H9 (cell line): ENCODE results near the gene UVSSA. TPM values are rescaled to one million over a fixed set of nuclear protein-coding genes. Genes with fewer than 3 reads are reported as not detected.

Experiments used
- DNase-seq: peaks from one replicate; pipeline ENCODE4 v3.0.0-alpha.2; 2017
- H2AFZ ChIP-seq: one replicate; pipeline ENCODE4 v1.6.1; 2013; ENCODE audit warnings: mild to moderate bottlenecking, low read length, control low read depth, moderate library complexity
- H2AK5ac ChIP-seq: 2 replicates; pipeline ENCODE4 v1.6.1; 2013; ENCODE audit warnings: low read length, control low read depth, mixed read lengths; ENCODE audit not compliant: insufficient read length
- H2BK120ac ChIP-seq: one replicate; pipeline ENCODE4 v1.6.1; 2013; ENCODE audit warnings: low read depth, mild to moderate bottlenecking, low read length, control low read depth, inconsistent platforms; ENCODE audit not compliant: poor library complexity, severe bottlenecking
- H2BK12ac ChIP-seq: 2 replicates; pipeline ENCODE4 v1.6.1; 2013; ENCODE audit warnings: low read length, control low read depth, mixed read lengths, low read depth; ENCODE audit not compliant: insufficient read length
- H2BK15ac ChIP-seq: 2 replicates; pipeline ENCODE4 v1.6.1; 2013; ENCODE audit warnings: low read depth, low read length, control low read depth
- H2BK20ac ChIP-seq: one replicate; pipeline ENCODE4 v1.6.1; 2013; ENCODE audit warnings: low read depth, mild to moderate bottlenecking, low read length, control low read depth, inconsistent platforms; ENCODE audit not compliant: poor library complexity, severe bottlenecking
- H2BK5ac ChIP-seq: 2 replicates; pipeline ENCODE4 v1.6.1; 2013; ENCODE audit warnings: low read length, control low read depth, mixed read lengths; ENCODE audit not compliant: insufficient read length
- H3K14ac ChIP-seq: 2 replicates; pipeline ENCODE4 v1.6.1; 2013; ENCODE audit warnings: low read length, control low read depth; ENCODE audit not compliant: insufficient read depth
- H3K18ac ChIP-seq: 2 replicates; pipeline ENCODE4 v1.6.1; 2013; ENCODE audit warnings: low read depth, mild to moderate bottlenecking, mixed read lengths, low read length, control low read depth; ENCODE audit not compliant: insufficient read length
- H3K23ac ChIP-seq: 2 replicates; pipeline ENCODE4 v1.6.1; 2013; ENCODE audit warnings: low read length, control low read depth, mixed read lengths, low read depth; ENCODE audit not compliant: insufficient read length
- H3K23me2 ChIP-seq: 2 replicates; pipeline ENCODE4 v1.6.1; 2013; ENCODE audit warnings: low read depth, mild to moderate bottlenecking, mixed read lengths, low read length, control low read depth; ENCODE audit not compliant: insufficient read length, poor library complexity, severe bottlenecking
- H3K27ac ChIP-seq: 2 replicates; pipeline ENCODE4 v1.5.1; 2013; ENCODE audit warnings: low read length, control low read depth, mixed read lengths, low read depth; ENCODE audit not compliant: insufficient read length
- H3K27me3 ChIP-seq: 2 replicates; pipeline ENCODE4 v1.6.1; 2013; ENCODE audit warnings: low read length, control low read depth, inconsistent platforms; ENCODE audit not compliant: insufficient read depth
- H3K4ac ChIP-seq: 2 replicates; pipeline ENCODE4 v1.6.1; 2013; ENCODE audit warnings: low read depth, mild to moderate bottlenecking, control low read depth, inconsistent platforms, low read length, moderate library complexity
- H3K4me1 ChIP-seq: 2 replicates; pipeline ENCODE4 v1.6.1; 2013; ENCODE audit warnings: low read length, control low read depth, inconsistent platforms; ENCODE audit not compliant: insufficient read depth
- H3K4me2 ChIP-seq: 2 replicates; pipeline ENCODE4 v1.6.1; 2013; ENCODE audit warnings: low read length, control low read depth, mixed read lengths; ENCODE audit not compliant: insufficient read length, insufficient read depth
- H3K56ac ChIP-seq: 2 replicates; pipeline ENCODE4 v1.6.1; 2013; ENCODE audit warnings: low read depth, mild to moderate bottlenecking, mixed read lengths, low read length, control low read depth; ENCODE audit not compliant: insufficient read length
- H3K79me1 ChIP-seq: 2 replicates; pipeline ENCODE4 v1.6.1; 2013; ENCODE audit warnings: low read depth, mild to moderate bottlenecking, moderate library complexity, low read length, control low read depth, inconsistent platforms; ENCODE audit not compliant: insufficient read depth, poor library complexity, severe bottlenecking
- H3K79me2 ChIP-seq: 2 replicates; pipeline ENCODE4 v1.6.1; 2013; ENCODE audit warnings: low read length, control low read depth, inconsistent platforms; ENCODE audit not compliant: insufficient read depth
- H3K9ac ChIP-seq: 2 replicates; pipeline ENCODE4 v1.6.1; 2013; ENCODE audit warnings: low read length, control low read depth, mixed read lengths; ENCODE audit not compliant: insufficient read length; ENCODE audit errors: extremely low read depth
- H3K9me3 ChIP-seq: one replicate; pipeline ENCODE4 v1.6.1; 2013; ENCODE audit warnings: low read depth, low read length, inconsistent platforms; ENCODE audit not compliant: control insufficient read depth
- H3T11ph ChIP-seq: one replicate; pipeline ENCODE4 v1.6.1; 2013; ENCODE audit warnings: mild to moderate bottlenecking, low read length, control low read depth, inconsistent platforms
- H4K20me1 ChIP-seq: one replicate; pipeline ENCODE4 v1.6.1; 2013; ENCODE audit not compliant: control insufficient read depth, insufficient read length, insufficient read depth
- H4K5ac ChIP-seq: 2 replicates; pipeline ENCODE4 v1.6.1; 2013; ENCODE audit warnings: low read depth, mild to moderate bottlenecking, mixed read lengths, low read length, control low read depth; ENCODE audit not compliant: insufficient read length
- H4K8ac ChIP-seq: replicated peaks from 2 replicates; pipeline ENCODE4 v1.6.1; 2013; ENCODE audit warnings: low read length, control low read depth, mixed read lengths, low read depth; ENCODE audit not compliant: insufficient read length
- H4K91ac ChIP-seq: 2 replicates; pipeline ENCODE4 v1.6.1; 2013; ENCODE audit warnings: low read depth, mild to moderate bottlenecking, moderate library complexity, mixed read lengths, low read length, control low read depth; ENCODE audit not compliant: insufficient read length
- H3K27ac Mint-ChIP-seq, 3 experiments: 2 replicates in 2 of 3; 3 replicates in 1 of 3; pipeline ENCODE4 v1.8.0; 2020 to 2021; ENCODE audit warnings: mixed read lengths in 3 of 3, mild to moderate bottlenecking in 1 of 3, moderate library complexity in 1 of 3
- H3K27me3 Mint-ChIP-seq: 2 replicates; pipeline ENCODE4 v1.8.0; 2021; ENCODE audit warnings: low read depth, mild to moderate bottlenecking, moderate library complexity, mixed read lengths
- H3K36me3 Mint-ChIP-seq, 3 experiments: 2 replicates in 2 of 3; 3 replicates in 1 of 3; pipeline ENCODE4 v1.8.0; 2020 to 2021; ENCODE audit warnings: low read depth in 3 of 3, mixed read lengths in 3 of 3; ENCODE audit not compliant: insufficient read depth in 1 of 3
- H3K4me1 Mint-ChIP-seq, 2 experiments: 2 replicates each; pipeline ENCODE4 v1.8.0; 2020; ENCODE audit warnings: mixed read lengths in 2 of 2
- H3K4me3 Mint-ChIP-seq, 2 experiments: 2 replicates in 1 of 2; 3 replicates in 1 of 2; pipeline ENCODE4 v1.8.0; 2020 to 2021; ENCODE audit warnings: mild to moderate bottlenecking in 2 of 2, mixed read lengths in 2 of 2, moderate library complexity in 1 of 2
- H3K9me3 Mint-ChIP-seq, 2 experiments: 2 replicates in 1 of 2; 3 replicates in 1 of 2; pipeline ENCODE4 v1.8.0; 2020; ENCODE audit warnings: mild to moderate bottlenecking in 2 of 2, mixed read lengths in 2 of 2, moderate library complexity in 1 of 2
- CTCF ChIP-seq: fragments of 200-600 bp; sonication (generic); conservative IDR thresholded peaks from 3 replicates; pipeline ENCODE4 v1.8.0; 2021; ENCODE audit warnings: antibody characterized with exemption, mild to moderate bottlenecking
- WGBS: extraction: QIAGEN DNeasy Blood & Tissue Kit; methylation state at CpG from one replicate; pipeline ENCODE4 v1.1.7; 2013; ENCODE audit warnings: missing lambda C conversion rate, low lambda C conversion rate, mixed read lengths; ENCODE audit not compliant: insufficient read length; ENCODE audit errors: extremely low coverage; 5-methylcytosine and 5-hydroxymethylcytosine counted together
- total RNA-seq: library from RNA; stranded (reverse); gene quantifications from 2 replicates; pipeline ENCODE4 v1.2.1, GENCODE V29; 2021

UVSSA gene
- total RNA-seq, 1 experiment from 2014 or later = 15.9 TPM

GRCh38 chr4:1316537-1317168 is 30.4 kb upstream of the UVSSA start:
- H3K14ac ChIP-seq = no peak overlapping the region
- WGBS = no CpG with 5 or more reads among the region's 16 CpGs

More at GRCh38 chr4:1316537-1317168, 30.4 kb upstream of the UVSSA start:
- H4K91ac ChIP-seq = no peak overlapping the region
- H3K4me2 ChIP-seq = no peak overlapping the region
- no peaks in the 10 kb centered on the region for H3K27me3 ChIP-seq
- H2BK20ac ChIP-seq = no peak overlapping the region
- H3K4me1 Mint-ChIP-seq = no peaks in the 10 kb centered on the region
- H3K9ac ChIP-seq = no peak overlapping the region
- H2AFZ ChIP-seq = no peak overlapping the region
- no peak overlapping the region for H3K56ac ChIP-seq
- H3K79me1 ChIP-seq = peaks cover 4% of the 10 kb centered on the region
- no peaks in the 10 kb centered on the region for H3K9me3 ChIP-seq
- H3K9me3 Mint-ChIP-seq = peaks cover 3 to 7% of the 10 kb centered on the region in 2 experiments; a peak in 3 of 5 replicates
- no peaks in the 10 kb centered on the region for H3K27me3 Mint-ChIP-seq
- H3K18ac ChIP-seq = no peak overlapping the region
- no peak overlapping the region for H3T11ph ChIP-seq
- H3K27ac Mint-ChIP-seq = no peak overlapping the region
- H3K4me3 Mint-ChIP-seq = no peak overlapping the region
- no peak overlapping the region for H4K8ac ChIP-seq
- no peak overlapping the region for H2BK120ac ChIP-seq
- no peak for DNase-seq
- no peak overlapping the region for H2BK5ac ChIP-seq
- H2BK15ac ChIP-seq = no peak overlapping the region
- H3K36me3 Mint-ChIP-seq = peaks cover 54 to 86% (median 76%) of the 10 kb centered on the region in 3 experiments
- no peak for TF ChIP-seq CTCF
- H3K4me1 ChIP-seq = no peaks in the 10 kb centered on the region
- H3K23me2 ChIP-seq = no peaks in the 10 kb centered on the region
- H4K5ac ChIP-seq = no peak overlapping the region
- no peaks in the 10 kb centered on the region for H4K20me1 ChIP-seq
- no peak overlapping the region for H3K4ac ChIP-seq
- H2AK5ac ChIP-seq = no peak overlapping the region
- no peak overlapping the region for H3K23ac ChIP-seq
- no peaks in the 10 kb centered on the region; the same call in 1 of the 2 replicates for H3K79me2 ChIP-seq
- H3K27ac ChIP-seq = no peak overlapping the region
- no peak overlapping the region for H2BK12ac ChIP-seq
